ENCODE data around the gene ARMH3. TPM values are rescaled to one million over a fixed set of nuclear protein-coding genes. Genes with fewer than 3 reads are reported as not detected.
A peak's percentile ranks its signal among the peaks of the same experiment; 100 is the strongest.

The ARMH3 gene
- total RNA-seq, 1 donor from 2014 or later, result 4.5 TPM

DNA sequence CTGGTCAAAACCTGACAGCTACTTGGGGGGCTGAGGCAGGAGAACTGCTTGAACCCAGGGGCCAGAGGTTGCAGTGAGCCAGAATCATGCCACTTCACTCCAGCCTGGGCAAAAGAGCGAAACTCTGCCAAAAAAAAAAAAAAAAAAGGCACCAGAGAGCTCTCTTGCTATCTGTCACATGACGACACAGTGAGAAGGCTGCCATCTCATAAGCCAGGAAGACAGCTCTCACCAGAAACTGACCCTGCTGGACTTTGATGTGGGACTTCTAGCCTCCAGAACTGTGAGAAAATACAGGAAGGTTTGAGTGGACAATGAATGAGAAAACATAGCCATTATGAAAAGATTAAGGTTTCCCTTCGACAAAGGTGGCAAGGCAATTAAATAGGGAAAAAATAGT, 161.2 kb downstream of the ARMH3 start:
- intact Hi-C loops (cut with DNase I), result no loop called here
- H3K4me3 ChIP-seq, result no peak overlapping the region
- no peaks in the 10 kb centered on the region for H3K36me3 ChIP-seq
- H3K4me1 ChIP-seq, result no peaks in the 10 kb centered on the region
- H3K27ac ChIP-seq, result no peak overlapping the region
- no peaks in the 10 kb centered on the region for H3K27me3 ChIP-seq
- no peak for DNase-seq (ENCODE audit: low spot score in 2 of 2)
- H3K9me3 ChIP-seq, result no peaks in the 10 kb centered on the region
- TF ChIP-seq, protein P1, sequence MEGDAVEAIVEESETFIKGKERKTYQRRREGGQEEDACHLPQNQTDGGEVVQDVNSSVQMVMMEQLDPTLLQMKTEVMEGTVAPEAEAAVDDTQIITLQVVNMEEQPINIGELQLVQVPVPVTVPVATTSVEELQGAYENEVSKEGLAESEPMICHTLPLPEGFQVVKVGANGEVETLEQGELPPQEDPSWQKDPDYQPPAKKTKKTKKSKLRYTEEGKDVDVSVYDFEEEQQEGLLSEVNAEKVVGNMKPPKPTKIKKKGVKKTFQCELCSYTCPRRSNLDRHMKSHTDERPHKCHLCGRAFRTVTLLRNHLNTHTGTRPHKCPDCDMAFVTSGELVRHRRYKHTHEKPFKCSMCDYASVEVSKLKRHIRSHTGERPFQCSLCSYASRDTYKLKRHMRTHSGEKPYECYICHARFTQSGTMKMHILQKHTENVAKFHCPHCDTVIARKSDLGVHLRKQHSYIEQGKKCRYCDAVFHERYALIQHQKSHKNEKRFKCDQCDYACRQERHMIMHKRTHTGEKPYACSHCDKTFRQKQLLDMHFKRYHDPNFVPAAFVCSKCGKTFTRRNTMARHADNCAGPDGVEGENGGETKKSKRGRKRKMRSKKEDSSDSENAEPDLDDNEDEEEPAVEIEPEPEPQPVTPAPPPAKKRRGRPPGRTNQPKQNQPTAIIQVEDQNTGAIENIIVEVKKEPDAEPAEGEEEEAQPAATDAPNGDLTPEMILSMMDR (IDR thresholded peaks at IDR 0.05), result no peak

DNA sequence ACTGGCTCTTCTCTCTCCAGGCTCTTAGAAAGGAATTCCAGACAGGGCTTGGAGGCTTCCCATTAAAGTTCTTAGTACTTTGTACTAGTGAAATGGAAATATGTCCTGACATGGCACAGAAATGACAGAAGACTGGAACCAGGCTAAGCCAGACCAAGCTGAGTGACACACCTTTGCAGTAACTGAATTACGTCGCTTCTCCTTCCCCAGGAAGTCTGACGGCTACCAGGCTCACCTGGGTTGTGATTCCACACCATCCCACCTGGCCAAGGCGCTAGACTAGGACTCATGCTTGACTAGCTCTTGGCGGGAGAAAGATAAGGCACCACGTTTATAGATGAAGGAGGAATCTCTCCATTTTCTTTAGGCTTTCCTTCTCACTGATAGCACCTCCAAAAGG, 161.7 kb downstream of the ARMH3 start:
- Histone ChIP-seq H3K4me3 (no peak overlapping the region), H3K27me3 (no peaks in the 10 kb centered on the region), H3K4me1 (no peaks in the 10 kb centered on the region), H3K9me3 (no peaks in the 10 kb centered on the region), H3K27ac (no peak overlapping the region), H3K36me3 (no peaks in the 10 kb centered on the region)
- intact Hi-C loops (cut with DNase I), result no loop called here
- DNase-seq (ENCODE audit: low spot score in 2 of 2), result no peak
- TF ChIP-seq, protein P1 (IDR thresholded peaks at IDR 0.05), result no peak

DNA sequence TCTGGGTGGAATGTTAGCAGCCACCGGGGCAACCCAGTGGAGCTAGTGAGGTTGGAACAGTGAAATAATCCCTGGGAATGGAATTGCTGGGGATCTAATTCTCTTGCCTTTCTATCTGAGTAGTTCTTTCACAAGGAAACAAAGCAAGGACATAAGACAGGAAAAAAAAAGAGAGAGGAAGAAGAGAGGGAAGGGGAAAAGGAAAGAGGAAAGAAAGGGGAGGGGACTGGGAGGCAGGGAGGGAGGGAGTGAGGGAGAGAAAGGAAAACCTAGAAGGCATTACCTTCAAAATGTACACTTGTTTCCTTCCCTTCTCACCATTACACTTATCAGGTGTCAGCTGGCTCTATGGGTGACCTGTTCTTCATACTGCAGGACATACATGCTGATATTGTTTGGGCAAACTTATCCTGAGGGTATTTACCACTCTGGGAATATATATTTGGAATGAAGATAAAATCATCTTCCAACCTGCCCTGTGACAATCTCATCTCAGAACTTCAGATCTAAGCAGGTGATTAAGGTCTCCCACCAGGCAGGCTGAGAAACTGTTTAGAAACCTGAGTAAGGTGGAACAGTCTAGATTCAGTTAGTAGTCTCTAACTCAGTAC, 162.4 kb downstream of the ARMH3 start:
- H3K27ac ChIP-seq, result no peak overlapping the region
- TF ChIP-seq, protein P1 (IDR thresholded peaks at IDR 0.05), result no peak
- H3K4me1 ChIP-seq, result no peaks in the 10 kb centered on the region
- no peak overlapping the region for H3K4me3 ChIP-seq
- DNase-seq (ENCODE audit: low spot score in 2 of 2), result no peak
- no peaks in the 10 kb centered on the region for H3K9me3 ChIP-seq
- intact Hi-C loops (cut with DNase I), result no loop called here
- no peaks in the 10 kb centered on the region for H3K36me3 ChIP-seq
- no peaks in the 10 kb centered on the region for H3K27me3 ChIP-seq

DNA sequence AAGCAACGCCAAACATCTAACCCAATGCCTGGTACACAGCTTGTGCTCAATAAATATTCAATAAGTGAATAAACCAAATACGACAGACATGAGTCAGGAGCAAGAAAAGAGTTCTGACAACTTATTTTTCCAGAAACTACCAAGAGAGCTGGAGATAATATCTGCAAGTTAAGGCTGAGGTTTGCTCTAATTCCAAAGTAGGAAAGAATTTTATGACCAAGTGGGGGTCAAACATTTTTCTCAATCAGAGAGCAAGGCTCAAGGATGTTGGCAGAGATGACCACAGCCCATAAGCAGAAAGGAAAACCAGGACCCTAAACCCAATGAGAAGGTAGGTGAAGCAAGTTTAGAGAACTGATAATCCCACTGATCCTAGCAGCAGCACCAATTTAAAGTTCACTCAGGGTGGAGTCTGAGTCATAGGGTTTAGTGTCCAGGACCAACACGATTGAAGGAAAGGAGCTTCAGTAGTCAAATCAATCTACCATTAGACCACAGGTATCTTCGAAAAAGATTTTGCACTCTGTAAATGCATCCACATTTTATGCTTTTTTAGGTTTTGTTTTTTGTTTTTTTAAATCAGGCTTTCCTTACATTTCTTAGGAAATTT, 163.1 kb downstream of the ARMH3 start:
- H3K27ac ChIP-seq, result no peak overlapping the region
- no peaks in the 10 kb centered on the region for H3K4me1 ChIP-seq
- TF ChIP-seq, protein P1 (IDR thresholded peaks at IDR 0.05), result no peak
- no peak for DNase-seq (ENCODE audit: low spot score in 2 of 2)
- H3K9me3 ChIP-seq, result no peaks in the 10 kb centered on the region
- no peak overlapping the region for H3K4me3 ChIP-seq
- no peaks in the 10 kb centered on the region for H3K27me3 ChIP-seq
- no peaks in the 10 kb centered on the region for H3K36me3 ChIP-seq
- intact Hi-C loops (cut with DNase I), result no loop called here

DNA sequence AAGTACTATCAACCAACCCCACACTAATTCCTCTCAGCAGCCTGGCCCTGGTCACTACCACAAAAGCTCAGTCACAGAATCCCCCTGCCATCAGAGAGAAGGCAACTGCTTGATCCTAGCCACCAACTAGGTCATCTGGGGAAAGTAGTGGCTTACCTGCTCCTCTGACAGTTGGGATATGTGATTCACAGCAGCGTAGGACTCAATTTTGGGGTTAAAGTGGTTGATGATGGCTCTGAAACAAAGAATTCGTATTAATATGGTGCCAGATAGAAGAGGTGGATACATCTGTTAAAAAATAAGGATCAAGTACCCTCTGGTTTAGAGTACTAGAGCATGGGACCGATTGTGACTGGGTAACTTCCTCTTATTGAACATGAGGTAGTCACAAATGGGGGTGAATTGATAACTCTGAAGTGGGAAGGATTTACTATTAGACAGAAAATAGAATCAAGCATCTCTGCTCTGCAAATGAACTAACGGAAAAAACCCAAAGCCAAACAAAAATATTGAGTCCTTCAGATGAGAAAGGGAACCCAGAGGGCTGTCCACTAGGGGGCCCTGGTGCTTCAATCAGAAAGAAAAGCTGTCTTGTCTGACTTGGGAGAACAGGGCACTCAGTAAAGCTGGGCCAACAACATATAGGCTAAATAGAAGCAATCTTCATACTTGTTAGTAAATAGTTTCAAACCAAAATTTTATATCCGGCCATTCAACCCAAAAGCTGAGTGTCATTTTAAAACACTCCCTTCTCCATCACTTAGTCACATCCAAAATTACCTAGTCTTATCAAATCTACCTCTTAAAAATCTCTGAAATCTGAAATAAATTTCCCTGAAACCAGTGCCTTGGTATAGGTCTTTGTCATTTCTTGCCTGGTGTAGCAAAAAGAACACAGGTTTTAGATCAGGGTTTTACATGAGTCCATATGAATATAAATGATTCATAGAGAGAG, 166.4 kb downstream of the ARMH3 start:
- H3K27me3 ChIP-seq, result no peaks in the 10 kb centered on the region
- H3K27ac ChIP-seq, result no peak overlapping the region
- intact Hi-C loops (cut with DNase I), result loop anchor here (1.0 kb wide), 1 partner anchor 121 kb away; no protein-coding TSS in a partner anchor
- DNase-seq (ENCODE audit: low spot score in 2 of 2), result peak in 1 of 2 donors; percentile 70
- H3K9me3 ChIP-seq, result no peaks in the 10 kb centered on the region
- no peaks in the 10 kb centered on the region for H3K36me3 ChIP-seq
- no peaks in the 10 kb centered on the region for H3K4me1 ChIP-seq
- H3K4me3 ChIP-seq, result no peak overlapping the region
- TF ChIP-seq, protein P1 (IDR thresholded peaks at IDR 0.05), result peak; percentile 22 to 69 (median 65)

Data from ascending aorta (tissue), 2 donors.